Measurements from ENCODE around the gene FAM13A. TPM values are rescaled to one million over a fixed set of nuclear protein-coding genes. Genes with fewer than 3 reads are reported as not detected.

FAM13A gene
- total and polyA plus RNA-seq, 2 donors (not counting 1 experiment from before 2014, with no cell fraction given): 0.51 to 2.1 TPM

DNA sequence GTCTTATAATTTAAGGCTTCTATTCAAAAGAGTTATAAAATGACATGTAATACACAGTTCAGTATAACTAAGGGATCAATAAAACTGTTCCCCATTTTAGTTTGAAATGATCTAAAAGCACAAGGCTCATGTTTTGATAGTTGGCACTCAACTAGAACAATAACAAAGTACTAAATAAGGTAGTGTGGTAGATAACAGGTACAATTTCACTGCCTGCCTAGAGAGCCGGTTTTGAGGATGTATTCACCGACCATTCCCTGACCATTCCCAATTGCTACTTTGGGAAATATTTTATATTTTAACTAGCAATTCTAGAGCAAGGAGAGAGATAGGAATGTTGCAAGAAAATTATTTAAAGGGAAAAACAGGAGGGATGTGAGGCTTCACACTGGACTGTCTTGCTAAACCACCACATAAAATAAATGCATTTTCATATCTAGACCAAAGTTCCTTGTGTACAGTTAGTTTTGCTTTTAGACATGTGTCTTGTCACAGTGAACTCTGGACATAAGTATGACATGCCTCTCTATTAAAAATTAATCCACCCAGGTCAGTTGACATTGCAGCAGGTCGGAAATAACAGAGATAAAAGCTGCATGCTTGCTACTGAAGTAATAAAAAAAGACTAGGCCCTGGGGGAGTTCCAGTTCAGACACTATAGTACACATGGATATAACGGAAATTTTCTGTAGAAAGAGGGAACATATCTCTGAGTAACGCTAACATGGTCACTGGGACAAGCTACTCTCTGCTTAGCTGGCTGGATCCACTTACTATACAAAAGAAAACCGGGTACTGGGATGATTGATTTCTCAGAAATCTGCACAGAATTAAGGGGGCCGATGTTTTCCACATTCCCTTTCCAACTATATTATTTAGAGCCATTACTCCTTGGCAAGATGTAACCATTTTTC, 303.1 kb downstream of the FAM13A start:
- TF ChIP-seq EZH2 (IDR thresholded peaks at IDR 0.05; ENCODE audit: borderline replicate concordance, insufficient read depth, low read depth, low read length, poor library complexity, severe bottlenecking) (no peak), CTCF (IDR thresholded peaks at IDR 0.05) (no peak)
- peaks cover 9% of the 10 kb centered on the region for H3K27me3 Mint-ChIP-seq
- no peak for DNase-seq
- Histone ChIP-seq H3K4me3 (ENCODE audit: control extremely low read depth in 1 of 5, extremely low read depth in 1 of 5, insufficient read depth in 1 of 5, low read depth in 2 of 5, low read length in 4 of 5) (no peak overlapping the region), H3K4me1 (ENCODE audit: control insufficient read depth in 2 of 2, insufficient read depth in 2 of 2, low read length in 2 of 2) (no peaks in the 10 kb centered on the region), H4K20me1 (ENCODE audit: control insufficient read depth, insufficient read depth, low read length, poor library complexity, severe bottlenecking) (no peaks in the 10 kb centered on the region), H3K9ac (ENCODE audit: low read length) (no peak overlapping the region), H3K79me2 (ENCODE audit: control insufficient read depth, insufficient read depth, low read length) (no peaks in the 10 kb centered on the region), H3K4me2 (replicated peaks; ENCODE audit: low read depth, low read length, poor library complexity, severe bottlenecking) (no peak overlapping the region), H2AFZ (ENCODE audit: insufficient read depth, low read depth, low read length, poor library complexity, severe bottlenecking) (no peak overlapping the region), H3K36me3 (replicated peaks in 1 of 2; ENCODE audit: control extremely low read depth in 1 of 2, control insufficient read depth in 1 of 2, extremely low read depth in 1 of 2, insufficient read depth in 2 of 2, low read length in 1 of 2) (no peaks in the 10 kb centered on the region), H3K27me3 (replicated peaks in 1 of 4; ENCODE audit: control extremely low read depth in 1 of 4, control insufficient read depth in 3 of 4, insufficient read depth in 4 of 4, low read length in 3 of 4) (no peaks in the 10 kb centered on the region), H3K9me3 (ENCODE audit: control extremely low read depth in 1 of 3, control insufficient read depth in 2 of 3, insufficient read depth in 1 of 3, low read length in 2 of 3) (no peaks in the 10 kb centered on the region), H3K27ac (ENCODE audit: low read length in 2 of 2) (no peak overlapping the region)
- ChIA-PET POLR2A (no interaction called here), CTCF (interaction anchor here (1.0 kb wide), 1 partner anchor 214 kb away, joined by 3 read pairs; no protein-coding TSS in a partner anchor)
- no peak overlapping the region for H3K4me3 Mint-ChIP-seq
- ATAC-seq (ENCODE audit: low read depth): no peak
- H3K9me3 Mint-ChIP-seq (ENCODE audit: insufficient read depth): no peaks in the 10 kb centered on the region
- no peaks in the 10 kb centered on the region for H3K4me1 Mint-ChIP-seq
- H3K27ac Mint-ChIP-seq: no peak overlapping the region
- intact Hi-C loops (cut with micrococcal nuclease): no loop called here
- 96% methylated on average over 3 of the region's 7 CpGs for WGBS (ENCODE audit: insufficient coverage)

DNA sequence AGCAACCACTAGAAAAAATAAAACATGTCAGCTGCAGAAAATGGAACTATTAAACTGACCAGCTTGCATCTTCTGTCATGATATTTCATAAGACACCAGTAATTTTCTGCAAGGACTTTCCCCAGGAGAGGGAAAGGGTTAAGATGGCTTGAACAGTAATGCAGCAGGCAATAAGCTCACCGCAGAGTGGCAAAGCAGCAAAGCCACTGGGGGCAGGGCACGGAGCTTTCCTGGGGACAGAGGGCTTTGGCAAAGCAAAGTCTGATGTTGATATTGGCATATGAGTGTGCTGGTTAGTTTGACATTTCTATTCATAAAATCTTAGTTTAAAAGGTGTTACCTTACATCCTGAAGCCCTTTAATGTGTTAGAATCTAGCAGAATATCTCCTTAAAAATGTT, 304.2 kb downstream of the FAM13A start:
- H3K4me3 ChIP-seq (ENCODE audit: control extremely low read depth in 1 of 5, extremely low read depth in 1 of 5, insufficient read depth in 1 of 5, low read depth in 2 of 5, low read length in 4 of 5): no peak overlapping the region
- H3K79me2 ChIP-seq (ENCODE audit: control insufficient read depth, insufficient read depth, low read length): no peaks in the 10 kb centered on the region
- CTCF ChIA-PET: interaction anchor here (0.7 to 1.0 kb wide), 2 partner anchors 16 to 213 kb away, joined by 3 read pairs; no protein-coding TSS in a partner anchor
- POLR2A ChIA-PET: no interaction called here
- H3K9ac ChIP-seq (ENCODE audit: low read length): no peak overlapping the region
- ATAC-seq (ENCODE audit: low read depth) (no peak), DNase-seq (no peak)
- no peaks in the 10 kb centered on the region for H3K36me3 ChIP-seq (replicated peaks in 1 of 2; ENCODE audit: control extremely low read depth in 1 of 2, control insufficient read depth in 1 of 2, extremely low read depth in 1 of 2, insufficient read depth in 2 of 2, low read length in 1 of 2)
- intact Hi-C loops (cut with micrococcal nuclease): no loop called here
- Mint-ChIP-seq H3K9me3 (ENCODE audit: insufficient read depth) (no peaks in the 10 kb centered on the region), H3K27me3 (peaks cover 4% of the 10 kb centered on the region), H3K4me1 (no peaks in the 10 kb centered on the region), H3K27ac (no peak overlapping the region), H3K4me3 (no peak overlapping the region)
- no peak for TF ChIP-seq EZH2 (IDR thresholded peaks at IDR 0.05; ENCODE audit: borderline replicate concordance, insufficient read depth, low read depth, low read length, poor library complexity, severe bottlenecking)
- no peak for TF ChIP-seq CTCF (IDR thresholded peaks at IDR 0.05)
- no peak overlapping the region for H2AFZ ChIP-seq (ENCODE audit: insufficient read depth, low read depth, low read length, poor library complexity, severe bottlenecking)
- H3K9me3 ChIP-seq (ENCODE audit: control extremely low read depth in 1 of 3, control insufficient read depth in 2 of 3, insufficient read depth in 1 of 3, low read length in 2 of 3): no peaks in the 10 kb centered on the region
- no peak overlapping the region for H3K4me2 ChIP-seq (replicated peaks; ENCODE audit: low read depth, low read length, poor library complexity, severe bottlenecking)
- WGBS (ENCODE audit: insufficient coverage): 100% methylated on average over 1 of the region's 2 CpGs
- no peaks in the 10 kb centered on the region for H4K20me1 ChIP-seq (ENCODE audit: control insufficient read depth, insufficient read depth, low read length, poor library complexity, severe bottlenecking)
- no peaks in the 10 kb centered on the region for H3K27me3 ChIP-seq (replicated peaks in 1 of 4; ENCODE audit: control extremely low read depth in 1 of 4, control insufficient read depth in 3 of 4, insufficient read depth in 4 of 4, low read length in 3 of 4)
- no peak overlapping the region for H3K27ac ChIP-seq (ENCODE audit: low read length in 2 of 2)
- no peaks in the 10 kb centered on the region for H3K4me1 ChIP-seq (ENCODE audit: control insufficient read depth in 2 of 2, insufficient read depth in 2 of 2, low read length in 2 of 2)
